ENCODE results near the gene ZBTB46.

The ZBTB46 gene

GRCh38 chr20:63765082-63765873, 65.8 kb downstream of the ZBTB46 start:
- DNase-seq = no peak

- no peak for DNase-seq
Observed at GRCh38 chr20:63759377-63759901, 71.6 kb downstream of the ZBTB46 start.

GRCh38 chr20:63758152-63758551, 72.9 kb downstream of the ZBTB46 start:
- no peak for DNase-seq

GRCh38 chr20:63756648-63756991, 74.4 kb downstream of the ZBTB46 start:
- no peak for DNase-seq

GRCh38 chr20:63755933-63756647, 75.0 kb downstream of the ZBTB46 start:
- DNase-seq = no peak

GRCh38 chr20:63754008-63754407, 77.1 kb downstream of the ZBTB46 start:
- DNase-seq = no peak

GRCh38 chr20:63753381-63753780, 77.7 kb downstream of the ZBTB46 start:
- no peak for DNase-seq

GRCh38 chr20:63752411-63753101, 78.5 kb downstream of the ZBTB46 start:
- no peak for DNase-seq

GRCh38 chr20:63751471-63752271, 79.4 kb downstream of the ZBTB46 start:
- no peak for DNase-seq

GRCh38 chr20:63750807-63751470, 80.1 kb downstream of the ZBTB46 start:
- no peak for DNase-seq

GRCh38 chr20:63749597-63750508, 81.2 kb downstream of the ZBTB46 start:
- no peak for DNase-seq

- no peak for DNase-seq
Observed at GRCh38 chr20:63748934-63749270, 82.2 kb downstream of the ZBTB46 start.

GRCh38 chr20:63748070-63748933, 82.8 kb downstream of the ZBTB46 start:
- DNase-seq = no peak

GRCh38 chr20:63747622-63748069, 83.4 kb downstream of the ZBTB46 start:
- DNase-seq = no peak

GRCh38 chr20:63746751-63747315, 84.2 kb downstream of the ZBTB46 start:
- DNase-seq = no peak

GRCh38 chr20:63745961-63746731, 84.9 kb downstream of the ZBTB46 start:
- no peak for DNase-seq

- no peak for DNase-seq
Observed at GRCh38 chr20:63745424-63745805, 85.6 kb downstream of the ZBTB46 start.

GRCh38 chr20:63744574-63745423, 86.3 kb downstream of the ZBTB46 start:
- DNase-seq = no peak

All from NCI-H524 (cell line).